GM19468 (cell line): ENCODE results near the gene PAQR8.

Experiments used
- ATAC-seq: cut with Tn5 transposase; IDR thresholded peaks from one replicate; pipeline ENCODE4 v1.9.1; 2021; ENCODE audit warnings: mild to moderate bottlenecking, moderate library complexity, moderate number of reproducible peaks; ENCODE audit not compliant: unreplicated experiment; ENCODE audit errors: extremely low read depth

The PAQR8 gene

GRCh38 chr6:52361945-52362442 lies at the start of gene PAQR8:
Gene PAQR8, plus strand, starts transcription at chr6:52362151. Its CDS starts 41,063 bp downstream, at chr6:52403214.
- peak; percentile 87 for ATAC-seq

- no peak for ATAC-seq
Measured at GRCh38 chr6:52312461-52312860, 49.5 kb upstream of the PAQR8 start.

GRCh38 chr6:52314752-52315151 lies 47.2 kb upstream of the PAQR8 start:
- ATAC-seq: no peak

- ATAC-seq: no peak
Measured at GRCh38 chr6:52317211-52317610, 44.7 kb upstream of the PAQR8 start.

- ATAC-seq: peak; percentile 95
Measured at GRCh38 chr6:52317841-52318581, 43.9 kb upstream of the PAQR8 start.

GRCh38 chr6:52324189-52324588 lies 37.8 kb upstream of the PAQR8 start:
- ATAC-seq: no peak

GRCh38 chr6:52325695-52326471 lies 36.1 kb upstream of the PAQR8 start:
- no peak for ATAC-seq

GRCh38 chr6:52326540-52327364 lies 35.2 kb upstream of the PAQR8 start:
- no peak for ATAC-seq

GRCh38 chr6:52328303-52328662 lies 33.7 kb upstream of the PAQR8 start:
- ATAC-seq: no peak

GRCh38 chr6:52328729-52329128 lies 33.2 kb upstream of the PAQR8 start:
- ATAC-seq: no peak

GRCh38 chr6:52330470-52330869 lies 31.5 kb upstream of the PAQR8 start:
- ATAC-seq: no peak

GRCh38 chr6:52331793-52332457 lies 30.0 kb upstream of the PAQR8 start:
- no peak for ATAC-seq

- no peak for ATAC-seq
Measured at GRCh38 chr6:52333840-52334200, 28.1 kb upstream of the PAQR8 start.

- ATAC-seq: no peak
Measured at GRCh38 chr6:52335576-52335975, 26.4 kb upstream of the PAQR8 start.

- ATAC-seq: no peak
Measured at GRCh38 chr6:52336919-52337561, 24.9 kb upstream of the PAQR8 start.

GRCh38 chr6:52337633-52338290 lies 24.2 kb upstream of the PAQR8 start:
- no peak for ATAC-seq

- ATAC-seq: no peak
Measured at GRCh38 chr6:52340603-52340880, 21.4 kb upstream of the PAQR8 start.

GRCh38 chr6:52341561-52342260 lies 20.2 kb upstream of the PAQR8 start:
- no peak for ATAC-seq

GRCh38 chr6:52345311-52345710 lies 16.6 kb upstream of the PAQR8 start:
- ATAC-seq: no peak
